OCI-LY3 (cell line): ENCODE measurements around the gene PLIN1.
A peak's percentile ranks its signal among the peaks of the same experiment; 100 is the strongest.
"Not testable (repeated sequence)": the region's sequence is repeated elsewhere in the genome, so short reads cannot be mapped to it uniquely, and the experiment has no call there.

Source experiments
- H2AFZ ChIP-seq: fragments of 200-600, 300-600 bp; shearing (Covaris generic); 2 replicates; pipeline ENCODE4 v1.6.0; 2014; ENCODE audit warnings: antibody characterized with exemption, low read depth, low read length
- H3K27ac ChIP-seq: fragments of 200-600, 300-600 bp; sonication (generic); 2 replicates; pipeline ENCODE4 v1.5.1; 2014; ENCODE audit warnings: mild to moderate bottlenecking, low read length, moderate library complexity, mixed read lengths
- H3K27me3 ChIP-seq: fragments of 200-600, 300-600 bp; sonication (generic); 2 replicates; pipeline ENCODE4 v1.6.1; 2014; ENCODE audit warnings: low read depth, low read length, mixed read lengths
- H3K36me3 ChIP-seq: fragments of 200-600, 300-600 bp; sonication (generic); replicated peaks from 2 replicates; pipeline ENCODE3; 2014; ENCODE audit warnings: low read depth, low read length, mixed read lengths
- H3K4me1 ChIP-seq: fragments of 300-600, 200-600 bp; sonication (generic); 2 replicates; pipeline ENCODE4 v1.6.1; 2014; ENCODE audit warnings: low read length, mixed read lengths
- H3K4me2 ChIP-seq: fragments of 200-600, 300-600 bp; sonication (generic); 2 replicates; pipeline ENCODE4 v1.6.1; 2014; ENCODE audit warnings: low read length, mixed read lengths
- H3K4me3 ChIP-seq: fragments of 300-600, 200-600 bp; sonication (generic); 2 replicates; pipeline ENCODE4 v1.5.1; 2014; ENCODE audit warnings: antibody characterized with exemption, mild to moderate bottlenecking, low read length, moderate library complexity
- H3K79me2 ChIP-seq: fragments of 300-600, 200-600 bp; shearing (Covaris generic); 2 replicates; pipeline ENCODE4 v1.6.1; 2014; ENCODE audit warnings: mild to moderate bottlenecking, low read length, mixed read lengths
- H3K9ac ChIP-seq: fragments of 300-600, 200-600 bp; shearing (Covaris generic); 2 replicates; pipeline ENCODE4 v1.6.0; 2014; ENCODE audit warnings: mild to moderate bottlenecking, low read length, moderate library complexity
- H3K9me3 ChIP-seq: fragments of 200-600, 300-600 bp; shearing (Covaris generic); 2 replicates; pipeline ENCODE4 v1.6.1; 2014; ENCODE audit warnings: low read length, mixed read lengths; ENCODE audit not compliant: insufficient read depth
- H4K20me1 ChIP-seq: fragments of 200-600, 300-600 bp; sonication (generic); 2 replicates; pipeline ENCODE4 v1.6.1; 2016; ENCODE audit warnings: low read length, mixed read lengths; ENCODE audit not compliant: insufficient read depth
- CTCF ChIP-seq: fragments of 200-600, 300-600 bp; sonication (generic); IDR thresholded peaks from 2 replicates; pipeline ENCODE4 v1.5.1; 2014; ENCODE audit warnings: antibody characterized with exemption, low read length, low read depth
- EZH2phosphoT487 ChIP-seq: fragments of 200-600 bp; shearing (Covaris generic); IDR thresholded peaks from 2 replicates; pipeline ENCODE4 v1.6.1; 2018; ENCODE audit warnings: antibody characterized with exemption, mixed run types, low read depth

Gene PLIN1

DNA sequence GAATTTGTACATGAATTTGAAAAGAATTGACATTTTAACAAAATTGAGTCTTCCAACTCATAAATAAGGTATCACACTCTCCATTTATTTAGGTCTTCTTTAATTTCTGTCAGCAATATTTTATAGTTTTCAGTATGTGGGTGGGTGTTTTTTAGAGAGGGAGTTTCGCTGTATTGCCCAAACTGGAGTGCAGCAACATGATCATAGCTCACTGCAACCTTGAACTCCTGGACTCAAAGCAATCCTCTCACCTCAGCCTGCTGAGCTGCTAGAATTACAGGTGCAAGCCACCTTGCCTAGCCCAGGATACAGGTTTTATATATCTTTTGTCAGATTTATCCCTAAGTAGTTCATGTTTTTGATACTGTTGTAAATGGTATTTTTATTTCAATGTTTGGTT lies 16.0 kb upstream of the PLIN1 start:
- Histone ChIP-seq H3K27me3 (peaks cover 24% of the 10 kb centered on the region; the same call in 1 of the 2 replicates), H4K20me1 (no peaks in the 10 kb centered on the region), H3K9ac (no peak overlapping the region), H3K79me2 (no peaks in the 10 kb centered on the region), H3K4me3 (no peak overlapping the region), H3K9me3 (no peaks in the 10 kb centered on the region), H2AFZ (no peak overlapping the region), H3K36me3 (no peaks in the 10 kb centered on the region), H3K27ac (no peak overlapping the region), H3K4me1 (peaks cover 14% of the 10 kb centered on the region; the same call in 1 of the 2 replicates), H3K4me2 (no peak overlapping the region)
- TF ChIP-seq CTCF = no peak
- no peak for TF ChIP-seq EZH2phosphoT487

DNA sequence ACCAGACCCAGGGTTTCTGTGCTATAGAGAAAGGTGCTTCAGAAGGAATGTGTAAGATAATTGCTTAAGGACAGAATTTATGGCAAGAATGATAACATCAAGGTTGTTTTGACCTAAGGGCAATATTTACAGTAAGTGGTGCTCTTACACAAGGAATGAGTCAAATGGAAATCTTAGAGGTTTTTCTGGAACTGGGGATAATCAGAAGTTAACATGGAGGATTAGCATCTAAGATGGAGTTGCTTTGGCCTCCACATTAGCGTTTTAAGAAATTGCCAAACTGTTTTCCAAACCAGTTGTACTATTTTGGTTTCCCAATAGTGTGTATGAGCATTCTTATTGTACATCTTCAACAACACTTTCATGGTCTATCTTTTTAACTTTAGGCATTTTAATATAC lies 14.5 kb upstream of the PLIN1 start:
- H3K4me2 ChIP-seq = no peak overlapping the region
- TF ChIP-seq CTCF = no peak

GRCh38 chr15:89693091-89693490 lies 13.9 kb upstream of the PLIN1 start:
- no peak overlapping the region for H2AFZ ChIP-seq
- H3K9me3 ChIP-seq = no peaks in the 10 kb centered on the region
- no peaks in the 10 kb centered on the region for H3K79me2 ChIP-seq
- H3K4me1 ChIP-seq = peaks cover 16% of the 10 kb centered on the region; the same call in 1 of the 2 replicates
- H3K27ac ChIP-seq = no peak overlapping the region
- TF ChIP-seq EZH2phosphoT487 = no peak
- TF ChIP-seq CTCF = no peak
- H3K4me2 ChIP-seq = no peak overlapping the region
- H4K20me1 ChIP-seq = no peaks in the 10 kb centered on the region
- no peak overlapping the region for H3K4me3 ChIP-seq
- peaks cover 15% of the 10 kb centered on the region; the same call in 1 of the 2 replicates for H3K27me3 ChIP-seq
- H3K9ac ChIP-seq = no peak overlapping the region
- H3K36me3 ChIP-seq = no peaks in the 10 kb centered on the region

More for the DNA sequence above, 14.5 kb upstream of the PLIN1 start:
- H3K4me1 ChIP-seq = peaks cover 16% of the 10 kb centered on the region; the same call in 1 of the 2 replicates
- no peaks in the 10 kb centered on the region for H3K9me3 ChIP-seq
- H3K27me3 ChIP-seq = peaks cover 15% of the 10 kb centered on the region; the same call in 1 of the 2 replicates
- H3K9ac ChIP-seq = no peak overlapping the region
- H3K36me3 ChIP-seq = no peaks in the 10 kb centered on the region
- H3K27ac ChIP-seq = no peak overlapping the region
- no peak overlapping the region for H3K4me3 ChIP-seq
- no peaks in the 10 kb centered on the region for H3K79me2 ChIP-seq
- no peak overlapping the region for H2AFZ ChIP-seq
- H4K20me1 ChIP-seq = no peaks in the 10 kb centered on the region

DNA sequence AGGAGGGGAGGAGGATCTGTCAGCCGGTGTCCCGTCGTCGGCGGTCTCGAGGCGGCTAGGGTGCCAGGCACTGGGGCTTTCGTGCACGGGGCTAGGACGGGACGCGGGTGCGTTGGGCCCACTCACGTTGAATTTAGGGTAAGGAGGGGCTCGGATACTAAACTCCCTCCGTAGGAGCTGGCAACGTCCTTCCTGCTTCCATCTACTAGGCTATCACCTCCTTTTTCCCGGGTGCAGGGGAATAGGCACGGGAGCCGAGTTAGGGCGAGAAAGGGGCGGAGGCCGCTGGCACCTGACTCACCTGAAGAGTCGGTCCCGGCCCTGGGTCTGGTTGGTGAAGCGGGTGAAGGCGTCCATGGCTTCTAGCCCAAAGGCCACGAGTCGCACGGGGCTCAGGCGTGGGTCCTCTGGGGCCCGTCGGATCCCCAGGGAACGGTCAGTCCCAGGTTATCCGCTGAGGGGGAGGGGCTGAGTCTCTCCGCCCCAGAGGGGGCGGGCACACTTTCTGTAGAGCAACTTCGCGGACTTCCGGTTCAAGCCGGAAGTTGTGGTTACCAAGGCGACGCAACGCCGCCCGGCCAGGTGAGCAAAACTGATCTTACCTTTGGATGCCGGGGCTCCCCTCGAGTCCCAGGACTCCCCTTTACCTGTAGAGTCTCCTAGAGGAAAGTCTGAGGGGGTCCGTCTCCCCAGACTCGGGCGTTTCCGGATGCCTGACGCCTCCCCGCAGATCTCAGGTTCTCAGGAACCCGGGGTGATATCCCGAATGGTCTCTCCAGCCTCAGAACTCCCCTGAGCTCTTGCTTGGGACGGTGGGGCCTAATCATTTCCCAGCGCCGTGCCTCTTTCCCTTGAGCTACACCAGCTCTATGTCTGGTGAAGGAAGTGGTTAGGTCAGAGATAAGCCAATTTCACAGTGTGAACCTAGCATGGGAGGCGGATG lies 11.4 kb upstream of the PLIN1 start, which contains the start of the genes PEX11A and WDR93:
Gene PEX11A, minus strand, starts transcription at position 479 of the 943 bp plus-strand sequence. Its CDS starts 122 bp downstream, at position 357.
Gene WDR93, plus strand, starts transcription at position 536 of the 943 bp plus-strand sequence. CDS start 10,936 bp downstream, outside the sequence.
- Histone ChIP-seq H3K9ac (peak within 1 kb of the TSS; percentile 59), H3K4me3 (peak within 1 kb of the TSS; percentile 91), H3K36me3 (no peaks in the 10 kb centered on the region), H2AFZ (peak within 1 kb of the TSS; percentile 99), H3K27ac (no peak within 1 kb of the TSS), H3K79me2 (no peaks in the 10 kb centered on the region), H3K4me1 (peaks cover 16% of the 10 kb centered on the region; the same call in 1 of the 2 replicates), H4K20me1 (no peaks in the 10 kb centered on the region), H3K9me3 (no peaks in the 10 kb centered on the region), H3K27me3 (peaks cover 8% of the 10 kb centered on the region; the same call in 1 of the 2 replicates), H3K4me2 (peak within 1 kb of the TSS; percentile 95)
- no peak for TF ChIP-seq EZH2phosphoT487
- TF ChIP-seq CTCF = no peak

GRCh38 chr15:89689930-89690275 lies 10.7 kb upstream of the PLIN1 start:
- Histone ChIP-seq H3K4me1 (peaks cover 16% of the 10 kb centered on the region; the same call in 1 of the 2 replicates), H2AFZ (peak overlapping the region; percentile 99), H3K4me2 (peak overlapping the region; percentile 95), H3K4me3 (peak overlapping the region; percentile 91), H3K9ac (peak overlapping the region; percentile 59)
- not testable (repeated sequence) for H3K79me2 ChIP-seq, H3K27ac ChIP-seq, H3K36me3 ChIP-seq, H3K27me3 ChIP-seq, H4K20me1 ChIP-seq, H3K9me3 ChIP-seq
